ENCODE results near the gene DCUN1D3.

Gene DCUN1D3

DNA sequence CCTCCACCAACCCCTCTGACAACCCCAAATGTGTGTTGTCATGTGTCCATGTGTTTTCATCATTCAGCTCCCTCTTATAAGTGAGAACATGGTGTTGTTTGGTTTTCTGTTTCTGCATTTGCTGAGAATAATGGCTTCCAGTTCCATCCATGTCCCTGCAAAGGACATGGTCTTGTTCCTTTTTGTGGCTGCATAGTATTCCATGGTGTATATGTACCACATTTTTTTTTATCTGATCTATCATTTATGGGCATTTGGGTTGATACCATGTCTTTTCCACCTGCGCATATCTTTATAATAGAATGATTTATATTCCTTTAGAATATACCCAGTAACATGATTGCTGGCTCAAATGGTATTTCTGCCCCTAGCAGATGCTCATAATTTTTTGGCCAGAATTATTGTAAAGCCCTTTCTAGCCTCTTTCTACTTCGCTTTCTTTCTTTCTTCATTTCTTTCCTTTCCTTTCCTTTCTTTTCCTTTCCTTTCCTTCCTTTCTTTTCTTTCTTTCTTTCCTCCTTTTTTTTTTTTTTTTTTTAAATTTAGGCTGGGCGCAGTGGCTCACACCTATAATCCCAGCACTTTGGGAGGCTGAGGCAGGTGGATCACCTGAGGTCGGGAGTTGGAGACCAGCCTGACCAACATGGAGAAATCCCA lies 81.1 kb downstream of the DCUN1D3 start:
- Mint-ChIP-seq H3K9me3 (no peaks in the 10 kb centered on the region), H3K27me3 (ENCODE audit: low read depth, poor library complexity) (no peaks in the 10 kb centered on the region), H3K4me1 (no peaks in the 10 kb centered on the region), H3K4me3 (no peak overlapping the region), H3K36me3 (ENCODE audit: low read depth) (peaks cover 32% of the 10 kb centered on the region), H3K27ac (no peak overlapping the region)
- TF ChIP-seq, protein P1, sequence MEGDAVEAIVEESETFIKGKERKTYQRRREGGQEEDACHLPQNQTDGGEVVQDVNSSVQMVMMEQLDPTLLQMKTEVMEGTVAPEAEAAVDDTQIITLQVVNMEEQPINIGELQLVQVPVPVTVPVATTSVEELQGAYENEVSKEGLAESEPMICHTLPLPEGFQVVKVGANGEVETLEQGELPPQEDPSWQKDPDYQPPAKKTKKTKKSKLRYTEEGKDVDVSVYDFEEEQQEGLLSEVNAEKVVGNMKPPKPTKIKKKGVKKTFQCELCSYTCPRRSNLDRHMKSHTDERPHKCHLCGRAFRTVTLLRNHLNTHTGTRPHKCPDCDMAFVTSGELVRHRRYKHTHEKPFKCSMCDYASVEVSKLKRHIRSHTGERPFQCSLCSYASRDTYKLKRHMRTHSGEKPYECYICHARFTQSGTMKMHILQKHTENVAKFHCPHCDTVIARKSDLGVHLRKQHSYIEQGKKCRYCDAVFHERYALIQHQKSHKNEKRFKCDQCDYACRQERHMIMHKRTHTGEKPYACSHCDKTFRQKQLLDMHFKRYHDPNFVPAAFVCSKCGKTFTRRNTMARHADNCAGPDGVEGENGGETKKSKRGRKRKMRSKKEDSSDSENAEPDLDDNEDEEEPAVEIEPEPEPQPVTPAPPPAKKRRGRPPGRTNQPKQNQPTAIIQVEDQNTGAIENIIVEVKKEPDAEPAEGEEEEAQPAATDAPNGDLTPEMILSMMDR (IDR thresholded peaks at IDR 0.05): no peak
- no peak for DNase-seq

DNA sequence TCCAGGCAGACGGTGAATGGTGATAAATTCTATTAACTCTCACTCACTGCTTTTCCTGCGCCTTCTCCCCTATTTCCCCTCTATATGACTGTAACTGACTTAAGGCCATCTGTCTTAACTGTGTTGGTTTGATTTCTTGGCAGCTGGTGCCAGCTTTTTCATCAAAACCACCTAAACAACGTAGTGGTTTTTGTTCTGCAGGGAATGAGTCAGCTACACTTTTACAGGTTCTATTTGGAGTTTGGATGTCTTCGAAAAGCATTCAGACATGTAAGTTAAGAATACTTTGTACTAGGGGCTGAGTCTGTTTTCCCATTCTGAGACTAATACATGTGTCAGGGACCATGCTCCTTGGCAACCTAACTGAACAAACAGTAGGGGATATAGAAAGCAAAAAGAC lies 85.4 kb downstream of the DCUN1D3 start:
- peaks cover 11% of the 10 kb centered on the region for H3K36me3 Mint-ChIP-seq (ENCODE audit: low read depth)
- H3K9me3 Mint-ChIP-seq: no peaks in the 10 kb centered on the region
- no peaks in the 10 kb centered on the region for H3K4me1 Mint-ChIP-seq
- no peak overlapping the region for H3K27ac Mint-ChIP-seq
- H3K27me3 Mint-ChIP-seq (ENCODE audit: low read depth, poor library complexity): peaks cover 2% of the 10 kb centered on the region
- DNase-seq: no peak
- TF ChIP-seq, protein P1 (IDR thresholded peaks at IDR 0.05): no peak
- no peak overlapping the region for H3K4me3 Mint-ChIP-seq

DNA sequence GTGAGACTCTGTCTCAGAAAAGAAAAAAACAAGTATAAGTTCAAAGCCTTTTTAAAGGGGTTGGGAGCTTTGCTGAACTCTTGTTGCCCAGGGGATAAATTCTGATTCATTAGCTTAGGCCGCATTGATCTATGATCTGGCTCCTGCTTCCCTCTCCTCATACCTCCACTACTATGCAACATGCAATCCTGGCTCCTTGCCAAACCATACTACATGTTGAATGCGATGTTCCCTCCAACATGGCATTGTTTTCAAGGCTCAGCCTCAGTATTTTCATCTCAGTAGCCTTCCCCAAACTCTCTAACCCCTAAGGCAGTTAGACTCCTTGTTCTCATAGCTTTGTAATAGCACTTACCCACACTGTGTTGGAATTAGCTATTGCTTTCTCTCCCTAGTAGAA lies 87.6 kb downstream of the DCUN1D3 start:
- TF ChIP-seq, protein P1 (IDR thresholded peaks at IDR 0.05): no peak
- no peak for DNase-seq
- H3K27ac Mint-ChIP-seq: no peak overlapping the region
- H3K27me3 Mint-ChIP-seq (ENCODE audit: low read depth, poor library complexity): peaks cover 2% of the 10 kb centered on the region
- H3K4me3 Mint-ChIP-seq: no peak overlapping the region
- no peaks in the 10 kb centered on the region for H3K9me3 Mint-ChIP-seq
- H3K4me1 Mint-ChIP-seq: peaks cover 7% of the 10 kb centered on the region
- H3K36me3 Mint-ChIP-seq (ENCODE audit: low read depth): no peaks in the 10 kb centered on the region

GRCh38 chr16:20811889-20812439 lies 88.2 kb downstream of the DCUN1D3 start:
- Mint-ChIP-seq H3K27ac (no peak overlapping the region), H3K9me3 (no peaks in the 10 kb centered on the region), H3K4me1 (peaks cover 7% of the 10 kb centered on the region), H3K36me3 (ENCODE audit: low read depth) (no peaks in the 10 kb centered on the region), H3K4me3 (no peak overlapping the region), H3K27me3 (ENCODE audit: low read depth, poor library complexity) (peaks cover 5% of the 10 kb centered on the region)
- TF ChIP-seq, protein P1 (IDR thresholded peaks at IDR 0.05): no peak
- DNase-seq: no peak

DNA sequence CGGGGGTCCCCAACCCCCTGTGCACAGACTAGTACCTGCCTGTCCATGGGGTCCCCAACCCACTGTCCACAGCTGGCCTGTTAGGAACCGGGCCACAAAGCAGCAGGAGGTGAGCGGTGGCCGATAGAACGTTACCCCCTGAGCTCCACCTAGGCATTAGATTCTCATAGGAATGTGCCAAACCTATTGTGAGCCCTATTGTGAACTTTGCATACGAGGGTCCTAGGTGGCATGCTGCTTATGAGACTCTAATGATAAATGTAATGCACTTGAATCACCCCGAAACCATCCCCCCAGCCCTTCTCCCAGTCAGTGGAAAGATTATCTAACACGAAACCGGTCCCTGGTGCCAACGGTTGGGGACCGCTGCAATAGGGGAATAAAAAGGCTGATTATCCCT lies 92.3 kb downstream of the DCUN1D3 start:
- TF ChIP-seq, protein P1 (IDR thresholded peaks at IDR 0.05): no peak
- H3K27me3 Mint-ChIP-seq (ENCODE audit: low read depth, poor library complexity): peaks cover 5% of the 10 kb centered on the region
- H3K9me3 Mint-ChIP-seq: no peaks in the 10 kb centered on the region
- no peaks in the 10 kb centered on the region for H3K36me3 Mint-ChIP-seq (ENCODE audit: low read depth)
- peak overlapping the region; percentile 97 for H3K4me3 Mint-ChIP-seq
- no peak for DNase-seq
- peak overlapping the region; percentile 32 for H3K27ac Mint-ChIP-seq
- H3K4me1 Mint-ChIP-seq: peaks cover 37% of the 10 kb centered on the region

Measured in nephron progenitor cell (in vitro differentiated cells).